Choroid plexus epithelial cell (primary cell): Measurements from ENCODE around the gene CRTC1.
A peak's percentile ranks its signal among the peaks of the same experiment; 100 is the strongest.
"Not testable (repeated sequence)": the region's sequence is repeated elsewhere in the genome, so short reads cannot be mapped to it uniquely, and the experiment has no call there.

Source experiments
- DNase-seq: peaks from one replicate; pipeline ENCODE4 v3.0.0-alpha.2; 2010; ENCODE audit warnings: low read depth
- H3K4me3 ChIP-seq: 2 replicates; pipeline ENCODE4 v1.5.1; 2011; ENCODE audit warnings: low read depth, mild to moderate bottlenecking, control low read depth, low read length, moderate library complexity
- TF ChIP-seq, protein P1 (sequence below): conservative IDR thresholded peaks from 2 replicates; pipeline ENCODE4 v1.5.1; 2011; ENCODE audit warnings: low read depth, mild to moderate bottlenecking, control low read depth, inconsistent platforms, low read length, moderate library complexity

Gene CRTC1

DNA sequence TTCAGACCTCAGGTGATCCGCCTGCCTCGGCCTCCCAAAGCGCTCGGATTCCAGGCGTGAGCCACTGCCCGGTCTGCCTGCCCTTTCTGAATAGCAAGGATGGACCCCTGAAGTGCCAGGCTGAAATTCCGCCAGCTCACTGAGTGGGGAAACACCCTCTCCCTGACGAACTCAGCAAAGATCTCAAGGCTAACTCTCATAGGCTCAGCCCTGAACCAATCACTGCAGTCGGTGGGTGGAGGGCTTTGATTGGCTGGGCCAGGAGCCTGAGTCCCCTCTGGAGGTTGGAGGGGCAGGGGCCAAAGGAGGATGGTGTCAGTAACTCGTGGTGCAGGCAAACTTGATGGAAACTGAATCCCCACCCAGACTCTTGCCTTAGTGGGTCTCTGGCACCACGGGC, 118.9 kb downstream of the CRTC1 start:
- TF ChIP-seq, protein P1, sequence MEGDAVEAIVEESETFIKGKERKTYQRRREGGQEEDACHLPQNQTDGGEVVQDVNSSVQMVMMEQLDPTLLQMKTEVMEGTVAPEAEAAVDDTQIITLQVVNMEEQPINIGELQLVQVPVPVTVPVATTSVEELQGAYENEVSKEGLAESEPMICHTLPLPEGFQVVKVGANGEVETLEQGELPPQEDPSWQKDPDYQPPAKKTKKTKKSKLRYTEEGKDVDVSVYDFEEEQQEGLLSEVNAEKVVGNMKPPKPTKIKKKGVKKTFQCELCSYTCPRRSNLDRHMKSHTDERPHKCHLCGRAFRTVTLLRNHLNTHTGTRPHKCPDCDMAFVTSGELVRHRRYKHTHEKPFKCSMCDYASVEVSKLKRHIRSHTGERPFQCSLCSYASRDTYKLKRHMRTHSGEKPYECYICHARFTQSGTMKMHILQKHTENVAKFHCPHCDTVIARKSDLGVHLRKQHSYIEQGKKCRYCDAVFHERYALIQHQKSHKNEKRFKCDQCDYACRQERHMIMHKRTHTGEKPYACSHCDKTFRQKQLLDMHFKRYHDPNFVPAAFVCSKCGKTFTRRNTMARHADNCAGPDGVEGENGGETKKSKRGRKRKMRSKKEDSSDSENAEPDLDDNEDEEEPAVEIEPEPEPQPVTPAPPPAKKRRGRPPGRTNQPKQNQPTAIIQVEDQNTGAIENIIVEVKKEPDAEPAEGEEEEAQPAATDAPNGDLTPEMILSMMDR: no peak
- no peak overlapping the region for H3K4me3 ChIP-seq

DNA sequence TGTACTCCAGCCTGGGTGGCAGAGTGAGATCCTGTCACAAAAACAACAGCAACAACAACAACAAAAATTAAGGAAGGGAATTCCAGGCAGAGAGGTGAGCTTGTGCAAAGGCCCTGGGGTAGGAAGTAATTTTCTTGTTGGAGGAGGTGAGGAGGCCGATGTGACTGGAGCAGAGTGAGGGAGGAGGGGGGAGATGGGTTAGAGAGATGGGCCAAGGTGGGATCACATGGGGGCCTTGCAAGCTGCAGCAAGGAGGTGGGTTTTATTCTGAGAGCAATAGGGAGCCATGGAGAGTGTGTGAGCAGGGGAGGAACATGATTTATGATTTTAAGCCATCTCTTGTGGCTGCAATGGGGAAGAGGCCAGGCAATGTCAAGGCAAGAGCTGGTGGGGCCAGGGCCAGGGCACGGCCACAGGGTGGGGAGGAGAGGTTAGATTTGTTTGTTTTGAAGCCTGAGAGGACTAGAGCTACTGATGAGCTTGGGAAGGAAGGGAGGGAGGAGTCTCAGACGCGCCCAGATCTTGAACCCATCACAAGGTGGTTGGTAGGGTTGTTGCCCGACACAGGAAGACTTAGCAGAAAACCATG, 120.2 kb downstream of the CRTC1 start:
- TF ChIP-seq, protein P1: no peak
- no peak for DNase-seq
- H3K4me3 ChIP-seq: no peak overlapping the region

More for the DNA sequence above, 118.9 kb downstream of the CRTC1 start:
- no peak for DNase-seq

DNA sequence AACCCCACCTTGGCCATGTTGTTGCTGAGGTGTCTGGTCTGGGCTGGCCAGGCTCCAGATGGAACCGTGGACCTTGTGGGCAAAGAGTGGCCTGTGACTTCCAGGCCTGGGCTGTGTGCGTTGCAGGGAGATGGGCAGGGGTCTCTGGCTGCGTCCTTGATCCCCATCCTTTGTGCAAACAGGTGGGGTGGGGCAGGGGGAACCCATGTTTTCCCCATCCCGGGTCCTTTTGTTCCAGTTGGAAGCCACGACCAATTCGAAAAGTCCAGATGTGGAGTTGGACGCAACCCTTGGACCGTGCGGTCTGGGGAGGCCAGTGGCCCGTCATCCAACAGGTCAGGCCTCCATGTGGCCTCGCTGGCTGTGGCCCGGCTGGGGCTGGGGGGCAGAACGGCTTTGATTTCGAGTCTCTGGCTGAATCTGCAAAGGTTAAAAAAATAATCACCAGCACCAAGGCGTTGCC, 120.7 kb downstream of the CRTC1 start:
- TF ChIP-seq, protein P1: no peak
- no peak for DNase-seq
- H3K4me3 ChIP-seq: no peak overlapping the region

DNA sequence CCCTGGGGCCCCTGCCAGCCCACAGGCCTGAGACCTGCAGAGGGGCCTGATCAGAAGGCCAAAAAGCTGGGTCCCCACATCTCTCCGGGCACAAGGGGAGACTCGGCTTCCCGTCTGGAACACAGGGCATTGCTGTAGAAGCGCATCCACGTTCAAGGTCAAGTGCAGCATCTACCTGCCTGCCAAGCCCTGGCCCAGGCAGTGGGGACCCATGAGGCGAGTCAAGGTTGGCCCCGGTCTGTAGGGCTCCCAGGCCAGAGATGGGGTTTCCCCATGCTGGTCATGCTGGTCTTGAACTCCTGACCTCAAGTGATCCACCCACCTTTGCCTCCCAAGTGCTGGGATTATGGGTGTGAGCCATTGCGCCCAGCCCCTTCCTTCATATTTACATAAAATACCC, 121.2 kb downstream of the CRTC1 start:
- TF ChIP-seq, protein P1: no peak
- no peak for DNase-seq
- H3K4me3 ChIP-seq: no peak overlapping the region

DNA sequence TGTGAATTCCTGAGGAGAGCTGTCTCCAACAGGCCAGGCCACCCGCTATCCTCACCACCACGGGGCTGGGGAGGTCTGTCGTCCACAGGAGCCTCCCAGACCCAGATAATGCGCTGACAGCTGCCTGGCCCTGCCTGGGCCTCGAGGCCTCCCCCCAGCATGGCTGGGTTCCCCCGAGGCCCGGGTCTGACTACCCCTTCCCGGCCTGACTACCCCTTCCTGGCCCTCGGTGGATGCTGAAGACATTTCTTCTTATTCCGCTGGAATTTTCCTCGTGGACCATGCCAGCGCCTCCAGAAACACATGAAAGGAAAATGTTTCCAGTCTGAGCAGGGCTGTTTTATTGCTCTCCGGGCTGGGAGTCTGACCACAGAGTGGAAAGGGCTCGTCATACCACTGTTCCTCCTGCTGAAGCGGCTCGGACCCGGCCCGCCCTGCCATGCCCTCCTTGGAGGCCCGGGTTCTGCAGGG, 124.4 kb downstream of the CRTC1 start:
- DNase-seq: no peak

DNA sequence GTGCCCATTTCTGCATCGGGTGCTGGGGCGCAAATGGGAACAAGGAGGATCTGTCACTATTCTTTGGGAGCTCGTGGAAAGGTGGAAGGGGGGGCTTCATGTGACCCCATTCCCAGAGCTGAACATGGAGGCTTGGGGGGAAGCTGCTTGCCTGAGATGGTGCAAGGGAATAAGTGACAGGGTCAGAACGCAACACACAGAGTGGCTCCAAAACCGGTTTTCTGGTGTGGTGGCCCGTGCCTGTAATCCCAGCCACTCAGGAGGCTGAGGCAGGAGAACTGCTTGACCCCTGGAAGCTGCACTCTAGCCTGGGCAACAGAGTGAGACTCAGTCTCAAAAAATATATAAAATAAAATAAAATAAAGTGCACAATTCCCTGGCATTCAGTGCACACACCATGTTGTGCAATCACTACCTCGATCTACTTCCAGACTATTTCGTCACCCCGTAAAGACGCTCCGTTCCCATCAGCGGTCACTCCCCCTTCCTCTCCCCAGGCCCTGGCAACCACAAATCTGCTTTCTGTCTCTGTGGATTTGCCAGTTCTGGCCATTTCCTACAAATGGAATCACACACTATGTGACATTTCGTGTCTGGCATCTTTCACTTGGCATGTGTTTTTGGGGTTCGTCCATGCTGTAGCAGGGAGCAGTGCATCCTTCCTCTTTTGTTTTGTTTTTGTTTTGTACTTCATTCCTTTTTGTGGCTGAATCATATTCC, 125.8 kb downstream of the CRTC1 start:
- TF ChIP-seq, protein P1: no peak
- peak; percentile 87 for DNase-seq
- H3K4me3 ChIP-seq: no peak overlapping the region

More for the DNA sequence above, 124.4 kb downstream of the CRTC1 start:
- no peak overlapping the region for H3K4me3 ChIP-seq
- TF ChIP-seq, protein P1: no peak

DNA sequence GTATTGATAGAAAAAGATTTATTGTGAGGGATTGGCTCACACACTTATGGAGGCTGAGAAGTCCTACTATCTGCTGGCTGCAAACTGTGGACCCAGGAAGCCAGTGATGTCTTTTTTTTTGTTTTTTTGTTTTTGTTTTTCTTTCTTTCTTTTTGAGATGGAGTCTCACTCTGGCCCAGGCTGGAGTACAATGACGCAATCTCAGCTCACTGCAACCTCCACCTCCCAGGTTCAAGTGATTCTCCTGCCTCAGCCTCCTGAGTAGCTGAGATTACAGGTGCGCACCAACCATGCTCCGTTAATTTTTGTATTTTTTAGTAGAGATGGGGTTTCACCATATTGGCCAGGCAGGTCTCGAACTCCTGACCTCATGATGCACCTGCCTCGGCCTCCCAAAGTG, 128.2 kb downstream of the CRTC1 start:
- not testable (repeated sequence) for DNase-seq, H3K4me3 ChIP-seq
